GM12874 (cell line): ENCODE results near the gene SUMO2.

Experiments
- TF ChIP-seq, protein P1 (sequence below): IDR thresholded peaks from 2 replicates; pipeline ENCODE4 v1.5.1; 2011; ENCODE audit warnings: low read depth, mild to moderate bottlenecking, control low read depth, low read length, moderate library complexity; ENCODE audit not compliant: insufficient read depth

The SUMO2 gene

GRCh38 chr17:75219815-75220214 lies 37.1 kb upstream of the SUMO2 start:
- TF ChIP-seq, protein P1, sequence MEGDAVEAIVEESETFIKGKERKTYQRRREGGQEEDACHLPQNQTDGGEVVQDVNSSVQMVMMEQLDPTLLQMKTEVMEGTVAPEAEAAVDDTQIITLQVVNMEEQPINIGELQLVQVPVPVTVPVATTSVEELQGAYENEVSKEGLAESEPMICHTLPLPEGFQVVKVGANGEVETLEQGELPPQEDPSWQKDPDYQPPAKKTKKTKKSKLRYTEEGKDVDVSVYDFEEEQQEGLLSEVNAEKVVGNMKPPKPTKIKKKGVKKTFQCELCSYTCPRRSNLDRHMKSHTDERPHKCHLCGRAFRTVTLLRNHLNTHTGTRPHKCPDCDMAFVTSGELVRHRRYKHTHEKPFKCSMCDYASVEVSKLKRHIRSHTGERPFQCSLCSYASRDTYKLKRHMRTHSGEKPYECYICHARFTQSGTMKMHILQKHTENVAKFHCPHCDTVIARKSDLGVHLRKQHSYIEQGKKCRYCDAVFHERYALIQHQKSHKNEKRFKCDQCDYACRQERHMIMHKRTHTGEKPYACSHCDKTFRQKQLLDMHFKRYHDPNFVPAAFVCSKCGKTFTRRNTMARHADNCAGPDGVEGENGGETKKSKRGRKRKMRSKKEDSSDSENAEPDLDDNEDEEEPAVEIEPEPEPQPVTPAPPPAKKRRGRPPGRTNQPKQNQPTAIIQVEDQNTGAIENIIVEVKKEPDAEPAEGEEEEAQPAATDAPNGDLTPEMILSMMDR = no peak

DNA sequence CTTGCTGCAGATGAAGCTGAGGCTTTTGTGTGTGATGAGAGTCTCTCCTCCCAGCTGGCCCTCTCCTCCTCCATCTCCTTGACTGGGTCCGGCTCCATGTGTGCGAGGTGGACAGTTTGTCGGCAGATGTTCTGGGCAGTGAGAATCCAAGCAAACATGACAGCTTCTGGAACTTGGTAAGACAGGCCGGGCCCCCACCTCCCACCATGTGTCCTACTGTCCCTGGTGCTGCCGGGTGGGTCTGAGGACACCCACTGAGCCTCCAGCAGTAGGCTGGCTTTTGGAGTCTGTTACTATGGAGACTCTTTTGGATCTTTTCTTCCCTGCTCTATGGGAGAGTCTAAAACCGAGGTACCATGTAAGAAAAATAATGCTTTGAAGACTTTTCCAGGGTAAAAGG lies 35.4 kb upstream of the SUMO2 start:
- TF ChIP-seq, protein P1 = no peak

DNA sequence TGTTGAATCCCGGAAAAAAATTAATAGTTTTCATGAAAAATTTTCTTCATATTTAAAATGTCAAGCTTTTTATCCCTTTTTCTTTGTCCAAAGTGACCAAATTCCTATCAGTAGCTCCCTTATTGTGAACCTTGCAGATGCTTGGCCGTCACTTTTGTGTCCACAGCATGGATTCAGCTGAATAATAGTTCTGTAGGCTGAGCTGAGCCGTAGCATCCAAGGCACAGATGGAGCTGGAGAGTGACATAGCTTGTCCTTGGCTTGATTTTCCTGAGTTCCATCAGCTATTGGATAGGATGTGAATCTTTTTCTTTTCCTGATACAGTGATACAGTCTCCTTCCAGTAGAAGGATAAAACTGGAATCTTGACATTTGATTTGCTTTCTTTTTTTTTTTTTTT lies 26.3 kb upstream of the SUMO2 start:
- TF ChIP-seq, protein P1 = no peak

- TF ChIP-seq, protein P1 = no peak
These were observed 25.4 kb upstream of the SUMO2 start for GRCh38 chr17:75208161-75208560.

- TF ChIP-seq, protein P1 = no peak
These were observed 25.0 kb upstream of the SUMO2 start for GRCh38 chr17:75207760-75208159.

DNA sequence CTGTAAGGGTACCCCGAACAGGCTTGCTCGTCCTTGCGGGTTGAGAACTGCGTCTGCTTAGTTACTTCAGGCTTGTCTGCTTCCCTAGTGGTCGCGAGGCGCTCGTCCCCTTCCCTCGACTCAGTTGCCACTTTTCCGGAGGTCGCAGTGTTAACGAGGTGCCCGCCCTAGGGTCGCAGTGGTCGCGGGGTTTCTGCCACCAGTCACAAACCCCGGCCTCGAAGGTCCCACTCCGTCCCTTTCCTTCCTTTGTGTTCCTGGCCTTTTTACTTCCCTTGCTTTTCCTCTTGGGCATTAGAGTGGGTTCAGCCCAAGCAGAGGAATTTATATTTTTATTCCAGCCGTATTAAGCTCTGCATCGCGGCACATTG lies 23.0 kb upstream of the SUMO2 start:
- TF ChIP-seq, protein P1 = peak; percentile 22; the same call in 1 of the 2 replicates

DNA sequence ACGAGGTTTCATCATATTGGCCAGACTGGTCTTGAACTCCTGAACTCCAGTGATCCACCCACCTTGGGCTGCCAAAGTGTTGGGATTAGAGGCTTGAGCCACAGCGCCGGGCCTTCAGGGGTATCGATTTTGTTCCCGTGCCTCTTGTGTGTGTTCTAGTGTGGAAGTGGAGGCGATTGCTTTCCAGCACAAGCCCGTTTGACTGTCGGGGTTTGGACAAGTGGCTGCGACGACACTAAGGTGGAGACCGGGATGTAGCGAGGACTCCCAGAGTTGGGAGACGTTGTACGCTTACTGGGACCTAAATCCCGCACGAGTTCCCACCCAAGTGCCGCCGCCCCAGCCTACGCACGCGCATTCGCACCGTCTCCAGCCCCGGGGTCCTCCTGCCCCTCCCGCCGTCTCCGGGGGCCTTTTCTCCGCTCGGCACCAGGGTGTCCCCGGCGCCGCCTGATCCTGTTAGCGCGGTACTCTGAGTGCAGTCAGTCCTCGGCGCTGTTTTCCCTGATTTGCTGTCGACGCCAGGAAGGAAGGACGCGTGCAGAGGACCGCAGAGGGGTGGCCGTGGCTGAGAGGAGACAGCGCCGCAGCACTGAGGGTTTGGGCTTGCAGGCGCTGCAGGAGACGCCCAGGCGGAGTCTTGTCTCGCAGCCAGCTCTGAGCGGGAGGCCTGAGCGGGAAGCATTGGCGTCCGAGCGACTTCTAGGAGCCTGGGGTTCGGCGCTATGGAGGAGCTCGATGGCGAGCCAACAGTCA lies 22.5 kb upstream of the SUMO2 start, which contains the start of gene NUP85:
Gene NUP85 (plus strand): TSS at position 643 of the 756 bp plus-strand sequence. CDS start 83 bp downstream, at position 726.
- TF ChIP-seq, protein P1 = no peak
